GM23338 (cell line): Measurements from ENCODE around the gene SLC22A5. TPM values are rescaled to one million over a fixed set of nuclear protein-coding genes. Genes with fewer than 3 reads are reported as not detected.

Source experiments
- ATAC-seq: fragments of 200-7000 bp; cut with Tn5 transposase; 3 replicates; pipeline ENCODE4 v1.9.1; 2020
- DNase-seq: peaks from one replicate; pipeline ENCODE4 v3.0.0-alpha.2; 2015; ENCODE audit warnings: low spot score
- H2AFZ ChIP-seq: fragments of 200-600 bp; sonication (generic); 2 replicates; pipeline ENCODE4 v1.8.0; 2016; ENCODE audit warnings: antibody characterized with exemption, mild to moderate bottlenecking, moderate library complexity
- H3F3A ChIP-seq: fragments of 200-600 bp; sonication (generic); replicated peaks from 2 replicates; pipeline ENCODE4 v1.8.0; 2017; ENCODE audit warnings: antibody characterized with exemption, mixed run types, low read depth
- H3K27ac ChIP-seq: fragments of 200-600 bp; sonication (generic); 2 replicates; pipeline ENCODE4 v1.6.1; 2016; ENCODE audit warnings: low read depth
- H3K27me3 ChIP-seq: fragments of 200-600 bp; sonication (generic); 2 replicates; pipeline ENCODE4 v1.8.0; 2016; ENCODE audit warnings: mild to moderate bottlenecking, mixed run types, moderate library complexity; ENCODE audit not compliant: insufficient read depth
- H3K36me3 ChIP-seq: fragments of 200-600 bp; sonication (generic); 2 replicates; pipeline ENCODE4 v1.8.0; 2016; ENCODE audit warnings: mild to moderate bottlenecking; ENCODE audit not compliant: insufficient read depth
- H3K4me1 ChIP-seq: fragments of 200-600 bp; sonication (generic); 2 replicates; pipeline ENCODE4 v1.8.0; 2016; ENCODE audit warnings: mild to moderate bottlenecking, moderate library complexity; ENCODE audit not compliant: insufficient read depth
- H3K4me2 ChIP-seq: fragments of 200-600 bp; sonication (generic); 2 replicates; pipeline ENCODE4 v1.7.1; 2017; ENCODE audit warnings: mixed run types
- H3K4me3 ChIP-seq: fragments of 200-600 bp; sonication (generic); 2 replicates; pipeline ENCODE4 v1.6.1; 2016; ENCODE audit warnings: mixed run types
- H3K79me2 ChIP-seq: fragments of 200-600 bp; sonication (generic); replicated peaks from 2 replicates; pipeline ENCODE4 v1.8.0; 2017; ENCODE audit warnings: mild to moderate bottlenecking; ENCODE audit not compliant: insufficient read depth
- H3K9me2 ChIP-seq: fragments of 200-600 bp; sonication (generic); 2 replicates; pipeline ENCODE4 v1.8.0; 2017; ENCODE audit not compliant: insufficient read depth
- H4K20me1 ChIP-seq: fragments of 200-600 bp; sonication (generic); replicated peaks from 2 replicates; pipeline ENCODE4 v1.8.0; 2017; ENCODE audit warnings: mild to moderate bottlenecking; ENCODE audit not compliant: insufficient read depth
- H3K27ac Mint-ChIP-seq: 2 replicates; pipeline ENCODE4 v1.8.0; 2020; ENCODE audit warnings: inconsistent platforms, mild to moderate bottlenecking, moderate library complexity, mixed read lengths
- H3K27me3 Mint-ChIP-seq: 3 replicates; pipeline ENCODE4 v1.8.0; 2022; ENCODE audit warnings: low read depth, mild to moderate bottlenecking, moderate library complexity, mixed read lengths, inconsistent platforms; ENCODE audit not compliant: insufficient read depth, poor library complexity
- H3K36me3 Mint-ChIP-seq: 3 replicates; pipeline ENCODE4 v1.8.0; 2021; ENCODE audit warnings: low read depth, mild to moderate bottlenecking, inconsistent platforms, moderate library complexity, mixed read lengths
- H3K4me1 Mint-ChIP-seq: 3 replicates; pipeline ENCODE4 v1.8.0; 2020; ENCODE audit warnings: mild to moderate bottlenecking, inconsistent platforms, mixed read lengths
- H3K4me3 Mint-ChIP-seq: 3 replicates; pipeline ENCODE4 v1.8.0; 2021; ENCODE audit warnings: moderate library complexity, mild to moderate bottlenecking, inconsistent platforms, mixed read lengths
- H3K9me3 Mint-ChIP-seq: 3 replicates; pipeline ENCODE4 v1.8.0; 2020; ENCODE audit warnings: moderate library complexity, mild to moderate bottlenecking, inconsistent platforms, mixed read lengths
- CREB1 ChIP-seq: fragments of 250-450 bp; sonication (Bioruptor Pico); IDR thresholded peaks from 2 replicates; pipeline ENCODE4 v1.5.0; 2020; ENCODE audit warnings: low read depth, mild to moderate bottlenecking, moderate library complexity
- ETS1 ChIP-seq: IDR thresholded peaks from 2 replicates; pipeline ENCODE4 v1.6.1; 2016; ENCODE audit warnings: antibody characterized with exemption
- EZH2 ChIP-seq: fragments of 200-600 bp; sonication (generic); IDR thresholded peaks from one replicate; pipeline ENCODE4 v1.8.0; 2017; ENCODE audit warnings: antibody characterized with exemption, mild to moderate bottlenecking, low read depth; ENCODE audit not compliant: unreplicated experiment
- EZH2phosphoT487 ChIP-seq: fragments of 200-600 bp; sonication (generic); IDR thresholded peaks from one replicate; pipeline ENCODE4 v1.8.1; 2018; ENCODE audit warnings: antibody characterized with exemption; ENCODE audit not compliant: unreplicated experiment
- JUNB ChIP-seq: IDR thresholded peaks from one replicate; pipeline ENCODE4 v1.6.1; 2016; ENCODE audit warnings: antibody characterized with exemption; ENCODE audit not compliant: unreplicated experiment
- NANOG ChIP-seq: IDR thresholded peaks from 2 replicates; pipeline ENCODE4 v1.6.1; 2016; ENCODE audit warnings: antibody characterized with exemption, borderline replicate concordance
- POLR2AphosphoS5 ChIP-seq: IDR thresholded peaks from 2 replicates; pipeline ENCODE4 v1.6.1; 2016; ENCODE audit warnings: antibody characterized with exemption, low read depth
- REST ChIP-seq: IDR thresholded peaks from one replicate; pipeline ENCODE4 v1.6.1; 2018; ENCODE audit warnings: antibody characterized with exemption; ENCODE audit not compliant: unreplicated experiment
- STAT1 ChIP-seq: IDR thresholded peaks from one replicate; pipeline ENCODE4 v1.6.1; 2016; ENCODE audit warnings: antibody characterized with exemption; ENCODE audit not compliant: unreplicated experiment
- ZNF114 ChIP-seq: fragments of 250-450 bp; sonication (Bioruptor Pico); IDR thresholded peaks from 2 replicates; pipeline ENCODE4 v1.5.0; 2020; ENCODE audit warnings: mild to moderate bottlenecking, moderate library complexity
- ZNF331 ChIP-seq: fragments of 250-450 bp; sonication (Bioruptor Pico); IDR thresholded peaks from 2 replicates; pipeline ENCODE4 v1.5.0; 2020; ENCODE audit warnings: low read depth, mild to moderate bottlenecking, moderate library complexity
- ZNF462 ChIP-seq: fragments of 250-450 bp; sonication (Bioruptor Pico); IDR thresholded peaks from 2 replicates; pipeline ENCODE4 v1.5.0; 2020; ENCODE audit warnings: mild to moderate bottlenecking, moderate library complexity
- polyA plus RNA-seq: library from polyadenylated mRNA; unstranded; fragments of >200 nt; fragmentation: Nextera tagmentation; extraction: Ambion mirVana; gene quantifications from 2 replicates; pipeline ENCODE4 v1.2.1, GENCODE V29; 2016
- total RNA-seq: library from RNA; depleted of rRNA; stranded (reverse); fragments of >200 nt; shearing (Covaris generic); gene quantifications from 2 replicates; pipeline ENCODE4 v1.2.3, GENCODE V29; 2014
- TF ChIP-seq, protein P1 (sequence below), 2 experiments: fragments of 200-600 bp in 1 of 2; sonication (generic) in 1 of 2; conservative IDR thresholded peaks; 2 replicates each; pipeline versions ENCODE4 v1.5.1 to v1.6.1; 2016 to 2017; ENCODE audit warnings: antibody characterized with exemption in 2 of 2, low read depth in 2 of 2, mild to moderate bottlenecking in 2 of 2, moderate library complexity in 1 of 2

The SLC22A5 gene
- total and polyA plus RNA-seq, 2 experiments from 2014 or later: 1.9 to 2.4 TPM

DNA sequence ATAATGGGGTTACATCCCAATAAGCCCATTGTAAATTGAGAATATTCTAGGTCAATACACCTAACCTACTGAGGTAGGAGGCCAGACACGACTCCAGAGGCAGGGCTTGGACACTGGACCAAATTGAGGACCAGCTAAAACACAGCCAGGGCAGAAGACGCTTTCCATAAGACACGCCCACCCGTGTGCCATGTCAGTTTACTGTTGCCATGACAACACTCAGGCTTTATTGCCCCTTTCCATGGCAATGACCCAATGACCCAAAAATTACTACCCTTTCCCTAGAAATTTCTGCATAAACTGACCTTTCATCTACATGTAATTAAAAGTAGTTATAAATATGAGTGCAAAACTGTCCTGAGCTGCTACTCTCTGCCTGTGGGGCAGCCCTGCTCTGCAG, 43.8 kb upstream of the SLC22A5 start:
- Histone ChIP-seq H3K79me2 (no peaks in the 10 kb centered on the region), H3K4me3 (no peak overlapping the region), H2AFZ (no peak overlapping the region), H3K36me3 (no peaks in the 10 kb centered on the region), H3K4me1 (peaks cover 15% of the 10 kb centered on the region), H3K9me2 (no peaks in the 10 kb centered on the region), H3K27ac (no peak overlapping the region), H3F3A (no peaks in the 10 kb centered on the region), H3K27me3 (no peaks in the 10 kb centered on the region), H4K20me1 (no peaks in the 10 kb centered on the region), H3K4me2 (no peak overlapping the region)
- Mint-ChIP-seq H3K27me3 (peaks cover 8% of the 10 kb centered on the region), H3K4me1 (peaks cover 22% of the 10 kb centered on the region), H3K4me3 (no peak overlapping the region), H3K27ac (no peak overlapping the region), H3K36me3 (no peaks in the 10 kb centered on the region), H3K9me3 (no peaks in the 10 kb centered on the region; the same call in 2 of the 3 replicates)
- ATAC-seq (no peak), DNase-seq (peak; percentile 48)
- TF ChIP-seq STAT1 (no peak), ZNF331 (no peak), POLR2AphosphoS5 (no peak), ZNF462 (CRISPR knock-in tag) (no peak), ETS1 (no peak), JUNB (no peak), EZH2phosphoT487 (no peak), REST (no peak), NANOG (no peak), ZNF114 (no peak), CREB1 (CRISPR knock-in tag) (no peak), EZH2 (no peak)
- TF ChIP-seq, protein P1, sequence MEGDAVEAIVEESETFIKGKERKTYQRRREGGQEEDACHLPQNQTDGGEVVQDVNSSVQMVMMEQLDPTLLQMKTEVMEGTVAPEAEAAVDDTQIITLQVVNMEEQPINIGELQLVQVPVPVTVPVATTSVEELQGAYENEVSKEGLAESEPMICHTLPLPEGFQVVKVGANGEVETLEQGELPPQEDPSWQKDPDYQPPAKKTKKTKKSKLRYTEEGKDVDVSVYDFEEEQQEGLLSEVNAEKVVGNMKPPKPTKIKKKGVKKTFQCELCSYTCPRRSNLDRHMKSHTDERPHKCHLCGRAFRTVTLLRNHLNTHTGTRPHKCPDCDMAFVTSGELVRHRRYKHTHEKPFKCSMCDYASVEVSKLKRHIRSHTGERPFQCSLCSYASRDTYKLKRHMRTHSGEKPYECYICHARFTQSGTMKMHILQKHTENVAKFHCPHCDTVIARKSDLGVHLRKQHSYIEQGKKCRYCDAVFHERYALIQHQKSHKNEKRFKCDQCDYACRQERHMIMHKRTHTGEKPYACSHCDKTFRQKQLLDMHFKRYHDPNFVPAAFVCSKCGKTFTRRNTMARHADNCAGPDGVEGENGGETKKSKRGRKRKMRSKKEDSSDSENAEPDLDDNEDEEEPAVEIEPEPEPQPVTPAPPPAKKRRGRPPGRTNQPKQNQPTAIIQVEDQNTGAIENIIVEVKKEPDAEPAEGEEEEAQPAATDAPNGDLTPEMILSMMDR (conservative IDR thresholded peaks at IDR 0.05; ENCODE audit: low read depth in 2 of 2): no peak
